ENCODE data around the gene SDK1. TPM values are rescaled to one million over a fixed set of nuclear protein-coding genes. Genes with fewer than 3 reads are reported as not detected.

SDK1 gene
- total RNA-seq, 1 donor from 2014 or later, result 10.4 TPM

GRCh38 chr7:4043988-4044387 lies 742.9 kb downstream of the SDK1 start:
- no peaks in the 10 kb centered on the region for H3K4me1 ChIP-seq
- intact Hi-C loops (cut with DNase I), result no loop called here

DNA sequence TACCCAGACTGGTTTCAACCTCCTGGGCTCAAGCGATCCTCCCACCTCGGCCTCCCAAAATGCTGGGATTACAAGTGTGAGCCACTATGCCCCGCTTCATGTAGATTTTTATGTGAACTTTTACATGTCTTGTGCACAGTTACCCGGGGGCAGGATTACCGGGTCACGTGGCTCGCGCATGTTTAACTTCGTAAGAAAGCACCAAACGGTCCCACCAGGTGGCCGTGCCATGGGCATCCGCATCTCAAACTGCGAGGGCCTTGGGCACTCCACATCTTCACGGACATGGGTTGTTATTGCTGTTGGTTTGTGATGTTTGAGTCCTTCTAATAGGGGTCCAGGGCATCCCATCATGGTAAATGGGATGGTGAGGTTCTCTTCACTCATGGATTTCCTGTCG lies 744.4 kb downstream of the SDK1 start:
- ATAC-seq (no peak), DNase-seq (no peak)
- no peak overlapping the region for H3K27ac ChIP-seq
- H3K9me3 ChIP-seq, result no peaks in the 10 kb centered on the region
- H3K4me1 ChIP-seq, result no peaks in the 10 kb centered on the region
- no peaks in the 10 kb centered on the region for H3K36me3 ChIP-seq
- no peak for TF ChIP-seq CTCF (IDR thresholded peaks at IDR 0.05)
- no peak overlapping the region for H3K4me3 ChIP-seq
- H3K27me3 ChIP-seq, result no peaks in the 10 kb centered on the region
- intact Hi-C loops (cut with DNase I), result no loop called here

More at GRCh38 chr7:4043988-4044387, 742.9 kb downstream of the SDK1 start:
- H3K4me3 ChIP-seq, result no peak overlapping the region
- no peaks in the 10 kb centered on the region for H3K27me3 ChIP-seq
- TF ChIP-seq CTCF (IDR thresholded peaks at IDR 0.05), result no peak
- H3K27ac ChIP-seq, result no peak overlapping the region
- H3K36me3 ChIP-seq, result no peaks in the 10 kb centered on the region
- ATAC-seq (no peak), DNase-seq (no peak)
- no peaks in the 10 kb centered on the region for H3K9me3 ChIP-seq

DNA sequence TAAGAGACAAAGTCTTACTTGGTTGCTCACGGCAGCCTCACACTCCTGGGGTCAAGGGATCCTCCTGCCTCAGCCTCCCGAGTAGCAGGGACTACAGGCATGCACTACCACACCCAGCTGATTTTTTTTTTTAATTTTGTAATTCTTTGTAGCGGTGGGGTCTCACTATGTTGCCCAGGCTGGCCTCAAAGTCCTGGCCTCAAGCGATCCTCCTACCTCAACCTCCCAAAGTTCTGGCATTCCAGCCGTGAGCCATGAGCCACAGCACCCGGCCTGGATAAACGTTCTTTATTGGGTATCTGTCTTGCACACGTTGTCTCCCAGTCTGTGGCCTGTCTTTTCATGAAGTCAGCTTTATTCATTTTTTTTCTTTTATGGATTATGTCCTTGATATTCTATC lies 744.9 kb downstream of the SDK1 start:
- Histone ChIP-seq H3K9me3 (no peaks in the 10 kb centered on the region), H3K36me3 (no peaks in the 10 kb centered on the region), H3K4me3 (no peak overlapping the region), H3K4me1 (no peaks in the 10 kb centered on the region), H3K27ac (no peak overlapping the region), H3K27me3 (no peaks in the 10 kb centered on the region)
- DNase-seq (no peak), ATAC-seq (no peak)
- TF ChIP-seq CTCF (IDR thresholded peaks at IDR 0.05), result no peak
- intact Hi-C loops (cut with DNase I), result no loop called here

DNA sequence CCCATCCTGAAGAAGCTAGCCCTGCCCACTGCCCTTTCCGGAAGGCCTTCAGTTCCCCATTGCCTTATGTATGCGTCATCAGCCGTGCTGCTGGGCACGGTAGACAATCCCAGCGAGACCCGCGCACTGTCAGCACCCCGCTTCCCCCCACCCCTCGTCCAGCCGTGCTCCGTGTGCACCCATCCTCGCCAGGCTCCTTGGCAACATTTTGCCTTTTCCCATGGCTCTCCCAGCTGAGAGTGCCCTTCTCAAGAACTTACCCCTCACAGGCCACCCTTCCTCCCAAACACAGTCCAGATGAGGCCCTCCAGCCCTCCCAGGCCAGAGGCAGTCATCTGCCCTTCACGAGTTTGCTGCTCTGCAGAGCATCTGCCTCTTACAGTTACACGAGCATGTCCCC lies 747.3 kb downstream of the SDK1 start:
- H3K27ac ChIP-seq, result no peak overlapping the region
- no peaks in the 10 kb centered on the region for H3K36me3 ChIP-seq
- ATAC-seq (no peak), DNase-seq (no peak)
- H3K4me3 ChIP-seq, result no peak overlapping the region
- no peaks in the 10 kb centered on the region for H3K27me3 ChIP-seq
- TF ChIP-seq CTCF (IDR thresholded peaks at IDR 0.05), result no peak
- intact Hi-C loops (cut with DNase I), result no loop called here
- no peaks in the 10 kb centered on the region for H3K4me1 ChIP-seq
- H3K9me3 ChIP-seq, result no peaks in the 10 kb centered on the region

DNA sequence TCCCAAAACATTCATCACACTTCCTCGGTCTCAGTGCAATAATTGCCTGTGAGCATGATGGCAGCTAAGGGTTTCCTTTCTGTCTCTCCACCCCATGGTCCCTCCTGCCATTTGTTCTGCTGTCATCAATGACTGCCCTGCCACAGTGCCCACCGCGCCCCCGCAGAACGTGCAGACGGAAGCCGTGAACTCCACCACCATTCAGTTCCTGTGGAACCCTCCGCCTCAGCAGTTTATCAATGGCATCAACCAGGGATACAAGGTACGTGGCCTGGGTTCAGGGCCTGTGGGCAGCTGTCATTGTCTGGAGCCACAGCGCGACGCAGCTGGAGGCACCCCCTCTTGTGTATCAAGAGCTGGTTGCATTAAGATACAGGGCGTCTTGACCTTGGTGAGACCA lies 748.1 kb downstream of the SDK1 start:
- Histone ChIP-seq H3K4me1 (no peaks in the 10 kb centered on the region), H3K4me3 (no peak overlapping the region), H3K27ac (no peak overlapping the region), H3K27me3 (no peaks in the 10 kb centered on the region), H3K9me3 (no peaks in the 10 kb centered on the region), H3K36me3 (no peaks in the 10 kb centered on the region)
- TF ChIP-seq CTCF (IDR thresholded peaks at IDR 0.05), result no peak
- ATAC-seq (no peak), DNase-seq (no peak)
- intact Hi-C loops (cut with DNase I), result no loop called here

GRCh38 chr7:4050126-4050660 lies 749.1 kb downstream of the SDK1 start:
- TF ChIP-seq CTCF (IDR thresholded peaks at IDR 0.05), result no peak
- no peaks in the 10 kb centered on the region for H3K36me3 ChIP-seq
- no peaks in the 10 kb centered on the region for H3K4me1 ChIP-seq
- DNase-seq (no peak), ATAC-seq (no peak)
- H3K27me3 ChIP-seq, result no peaks in the 10 kb centered on the region
- no peak overlapping the region for H3K27ac ChIP-seq
- intact Hi-C loops (cut with DNase I), result no loop called here
- H3K9me3 ChIP-seq, result no peaks in the 10 kb centered on the region
- H3K4me3 ChIP-seq, result no peak overlapping the region

All from upper lobe of right lung (tissue), 1 donor.